Activated naive CD4-positive, alpha-beta T cell treated with anti-CD3 and anti-CD28 coated beads, Interleukin-2, amount 50 U/mL, for 24 hours (primary cell): ENCODE results near the gene CBLC.
A peak's percentile ranks its signal among the peaks of the same experiment; 100 is the strongest.

ENCODE experiments used
- H3K27ac Mint-ChIP-seq: one replicate; pipeline ENCODE4 v1.8.0; 2021; ENCODE audit warnings: mild to moderate bottlenecking, mixed read lengths
- H3K27me3 Mint-ChIP-seq: one replicate; pipeline ENCODE4 v1.8.0; 2021; ENCODE audit warnings: mixed read lengths
- H3K36me3 Mint-ChIP-seq: one replicate; pipeline ENCODE4 v1.8.0; 2021; ENCODE audit warnings: mixed read lengths
- H3K4me1 Mint-ChIP-seq: one replicate; pipeline ENCODE4 v1.8.0; 2021; ENCODE audit warnings: mixed read lengths
- H3K4me3 Mint-ChIP-seq: one replicate; pipeline ENCODE4 v1.8.0; 2021; ENCODE audit warnings: mild to moderate bottlenecking, mixed read lengths
- H3K9me3 Mint-ChIP-seq: one replicate; pipeline ENCODE4 v1.8.0; 2021; ENCODE audit warnings: mixed read lengths

CBLC gene

DNA sequence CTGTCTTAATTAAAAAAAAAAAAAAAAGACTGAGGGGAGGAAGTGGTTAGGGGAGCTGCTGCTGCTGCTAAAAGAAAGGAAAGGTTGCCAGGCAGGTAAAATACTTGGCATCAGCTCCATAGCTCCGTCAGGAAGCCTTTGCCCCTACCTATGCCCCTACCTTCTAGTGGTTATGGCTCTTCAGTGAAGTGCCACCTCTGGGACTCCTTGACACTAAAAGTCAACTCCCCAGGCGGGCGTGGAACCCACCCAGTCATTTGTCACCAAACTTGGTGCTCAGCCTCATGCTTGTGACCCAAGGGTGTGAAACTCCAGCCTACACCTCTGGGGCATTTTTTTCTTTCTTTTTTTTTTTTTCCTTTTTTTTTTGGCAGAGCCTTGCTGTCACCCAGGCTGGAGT is 63.5 kb downstream of the CBLC start:
- peaks cover 11% of the 10 kb centered on the region for H3K4me1 Mint-ChIP-seq
- no peak overlapping the region for H3K27ac Mint-ChIP-seq
- H3K27me3 Mint-ChIP-seq: no peaks in the 10 kb centered on the region
- H3K36me3 Mint-ChIP-seq: no peaks in the 10 kb centered on the region
- no peaks in the 10 kb centered on the region for H3K9me3 Mint-ChIP-seq
- no peak overlapping the region for H3K4me3 Mint-ChIP-seq

DNA sequence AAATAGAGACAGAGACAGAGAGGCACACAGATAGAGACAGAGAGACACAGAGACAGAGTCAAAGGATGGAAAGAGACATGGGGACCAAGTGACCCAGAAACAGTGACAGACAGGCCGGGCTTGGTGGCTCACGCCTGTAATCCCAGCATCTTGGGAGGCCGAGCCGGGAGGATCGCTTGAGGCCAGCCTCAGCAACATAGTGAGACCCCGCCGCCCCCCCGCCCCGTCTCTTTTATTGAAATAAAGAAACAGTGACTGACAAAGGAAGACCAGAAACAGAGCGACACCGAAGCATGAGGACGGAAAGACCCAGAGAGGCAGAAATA is 67.6 kb downstream of the CBLC start:
- H3K27me3 Mint-ChIP-seq: peaks cover 3% of the 10 kb centered on the region
- no peaks in the 10 kb centered on the region for H3K36me3 Mint-ChIP-seq
- peaks cover 26% of the 10 kb centered on the region for H3K4me1 Mint-ChIP-seq
- peak overlapping the region; percentile 88 for H3K4me3 Mint-ChIP-seq
- no peaks in the 10 kb centered on the region for H3K9me3 Mint-ChIP-seq
- no peak overlapping the region for H3K27ac Mint-ChIP-seq

DNA sequence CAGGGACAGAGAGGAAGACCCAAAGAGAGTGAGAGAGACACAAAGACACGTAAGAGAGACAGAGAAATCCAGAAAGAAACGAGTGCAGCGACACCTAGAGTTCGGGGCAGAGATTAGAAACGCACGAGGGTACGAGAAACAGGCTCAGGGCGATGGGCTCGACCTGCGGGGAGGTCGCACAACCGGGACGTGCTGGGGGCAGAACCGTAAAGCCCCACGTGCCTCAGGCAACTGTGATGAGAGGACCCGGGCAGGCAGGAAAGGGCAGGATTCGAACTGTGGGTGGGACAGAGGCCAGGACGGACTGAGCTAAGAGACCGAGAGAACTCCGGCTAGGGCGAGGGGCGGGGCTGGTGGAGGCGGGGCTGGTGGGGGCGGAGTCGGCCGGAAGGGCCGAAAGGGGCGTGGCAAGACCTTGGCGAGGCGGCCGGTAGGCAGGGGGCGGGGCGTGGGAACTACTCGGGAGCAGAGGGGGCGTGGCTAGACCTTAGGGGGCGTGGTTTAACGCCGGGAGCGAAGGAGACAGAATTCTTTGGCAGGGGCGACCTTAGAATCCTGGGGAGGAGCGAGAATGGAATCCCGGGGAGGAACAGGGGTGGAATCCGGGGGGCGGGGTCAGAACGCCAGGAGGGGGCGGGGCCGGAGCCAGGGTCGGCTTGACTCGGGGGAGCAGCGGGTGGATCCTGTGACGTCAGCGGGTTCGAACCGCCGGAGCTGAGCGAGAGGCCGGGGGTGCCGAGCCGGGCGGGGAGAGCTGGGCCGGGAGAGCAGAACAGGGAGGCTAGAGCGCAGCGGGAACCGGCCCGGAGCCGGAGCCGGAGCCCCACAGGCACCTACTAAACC is 68.1 kb downstream of the CBLC start, which contains the start of gene NECTIN2:
TSS of gene NECTIN2 (plus strand) at position 686 of the 843 bp plus-strand sequence. CDS start 229 bp downstream, outside the sequence.
- peak within 1 kb of the TSS; percentile 33 for H3K27ac Mint-ChIP-seq
- peaks cover 3% of the 10 kb centered on the region for H3K27me3 Mint-ChIP-seq
- no peaks in the 10 kb centered on the region for H3K36me3 Mint-ChIP-seq
- H3K4me1 Mint-ChIP-seq: peaks cover 26% of the 10 kb centered on the region
- peak within 1 kb of the TSS; percentile 88 for H3K4me3 Mint-ChIP-seq
- no peaks in the 10 kb centered on the region for H3K9me3 Mint-ChIP-seq

DNA sequence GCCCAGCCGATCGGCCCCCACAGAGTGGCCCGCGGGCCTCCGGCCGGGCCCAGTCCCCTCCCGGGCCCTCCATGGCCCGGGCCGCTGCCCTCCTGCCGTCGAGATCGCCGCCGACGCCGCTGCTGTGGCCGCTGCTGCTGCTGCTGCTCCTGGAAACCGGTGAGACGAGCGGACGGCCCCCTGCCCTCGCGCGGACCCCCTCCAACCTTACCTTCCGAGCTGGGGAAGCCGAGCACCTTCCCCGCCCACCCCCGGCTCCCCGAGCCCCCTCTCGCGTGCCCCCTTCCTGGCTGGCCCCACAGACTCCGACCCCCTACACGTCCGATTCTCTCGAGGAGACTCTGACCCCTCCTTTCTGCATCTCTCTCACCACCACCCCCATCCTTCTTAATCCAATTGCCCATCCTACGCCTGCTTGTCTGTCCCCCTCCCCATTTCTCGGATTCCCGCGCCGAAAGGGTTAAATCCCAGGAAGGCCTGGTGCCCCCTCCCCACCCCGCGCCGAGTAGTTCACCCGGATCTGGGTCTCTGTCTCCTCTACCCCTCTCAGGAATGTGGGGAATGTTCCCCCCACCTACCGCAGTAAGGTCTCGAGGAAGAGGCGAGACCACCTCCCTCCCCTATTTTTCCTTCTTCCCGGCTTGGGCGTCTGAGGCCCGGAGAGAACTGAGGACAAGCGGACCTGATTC is 68.9 kb downstream of the CBLC start:
- peak overlapping the region; percentile 88 for H3K4me3 Mint-ChIP-seq
- H3K36me3 Mint-ChIP-seq: no peaks in the 10 kb centered on the region
- peaks cover 3% of the 10 kb centered on the region for H3K27me3 Mint-ChIP-seq
- peaks cover 26% of the 10 kb centered on the region for H3K4me1 Mint-ChIP-seq
- no peaks in the 10 kb centered on the region for H3K9me3 Mint-ChIP-seq
- H3K27ac Mint-ChIP-seq: no peak overlapping the region

DNA sequence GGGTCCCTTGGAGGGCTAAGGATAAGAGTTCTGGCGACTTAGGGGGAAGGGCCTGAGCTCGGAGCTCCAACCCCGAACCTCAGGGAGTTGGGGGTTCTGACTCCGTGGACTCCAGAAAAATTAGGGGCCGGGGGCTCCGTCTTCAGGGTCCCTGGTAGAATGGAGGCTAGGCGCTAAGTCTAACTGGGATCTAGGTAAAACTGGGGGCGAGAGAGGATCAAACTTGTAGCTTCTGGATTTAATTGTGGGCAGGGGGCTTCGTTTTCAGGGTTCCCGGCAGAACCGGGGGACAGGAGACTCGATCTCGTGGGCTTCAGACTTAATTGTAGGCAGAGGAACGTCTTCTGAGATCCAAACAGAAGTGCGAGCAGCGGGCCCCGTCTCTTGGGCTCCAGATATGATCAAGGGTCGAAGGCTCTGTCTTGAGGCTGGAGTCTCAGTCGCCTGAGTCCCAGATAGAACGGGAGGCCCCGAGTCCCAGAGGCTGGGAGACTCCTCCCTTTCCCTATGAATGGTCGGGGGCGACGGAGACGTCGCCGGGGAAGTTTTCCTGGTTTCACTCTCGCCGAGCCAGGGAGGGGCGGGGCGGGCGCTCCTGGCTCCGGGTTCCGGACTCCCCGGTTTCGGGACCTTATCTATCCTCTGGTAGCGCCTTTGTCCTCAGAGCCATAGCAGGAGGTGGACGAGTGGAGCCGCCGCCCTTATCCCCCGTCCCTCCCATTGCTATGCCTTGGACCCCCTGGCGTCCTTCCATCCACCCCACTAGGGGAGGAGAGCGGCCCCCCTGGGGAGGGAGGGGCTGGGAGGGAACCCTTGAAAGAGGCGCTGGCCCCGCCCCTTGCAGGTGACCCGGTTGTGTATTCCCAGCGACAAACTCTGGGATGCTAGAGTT is 69.7 kb downstream of the CBLC start:
- Mint-ChIP-seq H3K9me3 (no peaks in the 10 kb centered on the region), H3K27me3 (peaks cover 3% of the 10 kb centered on the region), H3K27ac (peak overlapping the region; percentile 73), H3K36me3 (no peaks in the 10 kb centered on the region), H3K4me3 (peak overlapping the region; percentile 88), H3K4me1 (peaks cover 26% of the 10 kb centered on the region)

GRCh38 chr19:44848036-44848811 is 70.5 kb downstream of the CBLC start:
- Mint-ChIP-seq H3K36me3 (no peaks in the 10 kb centered on the region), H3K9me3 (no peaks in the 10 kb centered on the region), H3K4me1 (peaks cover 26% of the 10 kb centered on the region), H3K4me3 (no peak overlapping the region), H3K27me3 (peaks cover 3% of the 10 kb centered on the region), H3K27ac (no peak overlapping the region)

DNA sequence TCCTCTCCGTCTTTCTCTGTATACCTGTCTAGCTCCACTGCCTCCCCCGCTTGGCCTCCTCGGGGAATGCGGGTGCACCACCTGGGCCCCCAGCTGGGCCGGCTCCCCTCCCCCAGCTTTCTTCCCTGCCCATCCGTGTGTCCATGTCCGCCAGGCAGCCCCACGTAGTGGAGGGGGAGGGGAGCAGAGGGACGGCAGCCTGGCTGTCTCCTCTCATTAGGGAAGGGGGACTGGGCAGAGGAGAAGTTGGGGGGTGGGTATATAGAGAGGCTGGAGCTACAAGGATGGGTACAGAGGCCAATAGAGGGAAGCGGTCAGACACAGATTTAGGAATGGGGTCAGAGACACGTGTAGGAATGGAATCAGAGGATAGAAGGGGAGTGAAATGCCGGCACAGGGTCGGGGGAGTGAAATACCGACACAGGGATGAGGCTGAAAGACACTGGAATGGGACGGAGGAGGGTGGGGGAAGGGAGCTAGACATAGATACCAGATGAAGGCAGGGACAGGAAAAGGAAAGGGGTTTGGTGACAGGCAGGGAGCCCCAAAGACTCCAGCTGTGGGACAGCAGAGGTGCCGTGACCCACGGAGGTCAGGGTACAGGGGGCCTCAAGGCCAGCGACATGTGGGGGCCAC is 71.2 kb downstream of the CBLC start:
- Mint-ChIP-seq H3K27ac (peak overlapping the region; percentile 71), H3K36me3 (no peaks in the 10 kb centered on the region), H3K4me1 (peaks cover 26% of the 10 kb centered on the region), H3K4me3 (no peak overlapping the region), H3K27me3 (peaks cover 3% of the 10 kb centered on the region), H3K9me3 (no peaks in the 10 kb centered on the region)
